Neural crest cell (in vitro differentiated cells): ENCODE results near the gene TTC31. TPM values are rescaled to one million over a fixed set of nuclear protein-coding genes. Genes with fewer than 3 reads are reported as not detected.
"Not testable (repeated sequence)": the region's sequence is repeated elsewhere in the genome, so short reads cannot be mapped to it uniquely, and the experiment has no call there.

Experiments used
- DNase-seq: peaks from one replicate; pipeline ENCODE4 v3.0.0; 2021; ENCODE audit warnings: low read depth, mixed read lengths, low spot score
- H3K27ac Mint-ChIP-seq: one replicate; pipeline ENCODE4 v1.8.0; 2021; ENCODE audit warnings: mild to moderate bottlenecking, mixed read lengths; ENCODE audit not compliant: unreplicated experiment
- H3K27me3 Mint-ChIP-seq: 2 replicates; pipeline ENCODE4 v1.8.0; 2021; ENCODE audit warnings: low read depth, mild to moderate bottlenecking, mixed read lengths
- H3K36me3 Mint-ChIP-seq: 2 replicates; pipeline ENCODE4 v1.8.0; 2021; ENCODE audit warnings: low read depth, mild to moderate bottlenecking, mixed read lengths
- H3K4me1 Mint-ChIP-seq: 2 replicates; pipeline ENCODE4 v1.8.0; 2021; ENCODE audit warnings: mixed read lengths
- H3K4me3 Mint-ChIP-seq: one replicate; pipeline ENCODE4 v1.8.0; 2021; ENCODE audit warnings: mild to moderate bottlenecking, mixed read lengths
- H3K9me3 Mint-ChIP-seq: 2 replicates; pipeline ENCODE4 v1.8.0; 2021; ENCODE audit warnings: mixed read lengths
- CTCF ChIP-seq: fragments of 200-600 bp; sonication (generic); conservative IDR thresholded peaks from 2 replicates; pipeline ENCODE4 v1.5.0; 2021; ENCODE audit warnings: antibody characterized with exemption, mild to moderate bottlenecking
- total RNA-seq: library from RNA; stranded (reverse); gene quantifications from 2 replicates; pipeline ENCODE4 v1.2.1, GENCODE V29; 2021

Gene TTC31
- total RNA-seq, 1 donor from 2014 or later, result 29.6 TPM

- peaks cover 11% of the 10 kb centered on the region for H3K27me3 Mint-ChIP-seq
- peak; percentile 97 for DNase-seq
- no peaks in the 10 kb centered on the region for H3K9me3 Mint-ChIP-seq
- peak; percentile 11 for TF ChIP-seq CTCF
- peaks cover 44% of the 10 kb centered on the region for H3K4me1 Mint-ChIP-seq
- H3K36me3 Mint-ChIP-seq, result no peaks in the 10 kb centered on the region
- H3K27ac Mint-ChIP-seq, result peak within 1 kb of the TSS; percentile 90
- H3K4me3 Mint-ChIP-seq, result peak within 1 kb of the TSS; percentile 94
Observed at GRCh38 chr2:74454654-74455511, 28.0 kb upstream of the TTC31 start, which contains the start of gene INO80B. TSS of gene INO80B (plus strand) at chr2:74455087. CDS start at chr2:74455117, 30 bp downstream.

GRCh38 chr2:74457129-74457548 is 25.7 kb upstream of the TTC31 start:
- peaks cover 9% of the 10 kb centered on the region for H3K27me3 Mint-ChIP-seq
- H3K36me3 Mint-ChIP-seq, result peaks cover 3% of the 10 kb centered on the region
- DNase-seq, result no peak
- peaks cover 46% of the 10 kb centered on the region for H3K4me1 Mint-ChIP-seq
- no peak overlapping the region for H3K27ac Mint-ChIP-seq
- no peaks in the 10 kb centered on the region for H3K9me3 Mint-ChIP-seq
- H3K4me3 Mint-ChIP-seq, result peak overlapping the region; percentile 94
- no peak for TF ChIP-seq CTCF

- TF ChIP-seq CTCF, result no peak
- Mint-ChIP-seq H3K27ac (peak overlapping the region; percentile 73), H3K36me3 (peaks cover 5% of the 10 kb centered on the region), H3K4me3 (peak overlapping the region; percentile 94), H3K27me3 (peaks cover 9% of the 10 kb centered on the region), H3K4me1 (peaks cover 46% of the 10 kb centered on the region), H3K9me3 (no peaks in the 10 kb centered on the region)
- peak; percentile 47 for DNase-seq
Observed at GRCh38 chr2:74457549-74458131, 25.2 kb upstream of the TTC31 start.

GRCh38 chr2:74458132-74458937 is 24.5 kb upstream of the TTC31 start, which contains the start of gene WBP1:
TSS of gene WBP1 (plus strand) at chr2:74458438. CDS start at chr2:74458603, 165 bp downstream.
- Mint-ChIP-seq H3K9me3 (no peaks in the 10 kb centered on the region), H3K4me1 (peaks cover 53% of the 10 kb centered on the region), H3K36me3 (peaks cover 12% of the 10 kb centered on the region), H3K27ac (peak within 1 kb of the TSS; percentile 81), H3K27me3 (peaks cover 9% of the 10 kb centered on the region), H3K4me3 (peak within 1 kb of the TSS; percentile 94)
- no peak for TF ChIP-seq CTCF
- DNase-seq, result peak; percentile 99

- Mint-ChIP-seq H3K27ac (peak overlapping the region; percentile 81), H3K9me3 (no peaks in the 10 kb centered on the region), H3K4me3 (peak overlapping the region; percentile 94), H3K27me3 (peaks cover 9% of the 10 kb centered on the region), H3K4me1 (peaks cover 54% of the 10 kb centered on the region), H3K36me3 (peaks cover 12% of the 10 kb centered on the region)
- no peak for DNase-seq
- TF ChIP-seq CTCF, result no peak
Observed at GRCh38 chr2:74458938-74459363, 23.9 kb upstream of the TTC31 start.

- not testable (repeated sequence) for H3K27ac Mint-ChIP-seq, H3K27me3 Mint-ChIP-seq, H3K9me3 Mint-ChIP-seq, DNase-seq
- peaks cover 54% of the 10 kb centered on the region for H3K4me1 Mint-ChIP-seq
- peak overlapping the region; percentile 94 for H3K4me3 Mint-ChIP-seq
- peaks cover 12% of the 10 kb centered on the region for H3K36me3 Mint-ChIP-seq
Observed at GRCh38 chr2:74459503-74460118, 23.3 kb upstream of the TTC31 start.

GRCh38 chr2:74460187-74460586 is 22.7 kb upstream of the TTC31 start:
- DNase-seq, H3K27me3 Mint-ChIP-seq, H3K9me3 Mint-ChIP-seq, H3K27ac Mint-ChIP-seq: not testable (repeated sequence)
- H3K4me3 Mint-ChIP-seq, result peak overlapping the region; percentile 94
- H3K36me3 Mint-ChIP-seq, result peaks cover 12% of the 10 kb centered on the region
- peaks cover 49% of the 10 kb centered on the region for H3K4me1 Mint-ChIP-seq
